Embryonic facial prominence (tissue), 1 donor: ENCODE results near the gene GSK3A.

ENCODE experiments used
- DNase-seq: peaks from one replicate; pipeline ENCODE4 v3.0.0-alpha.2; 2016; ENCODE audit errors: extremely low spot score

GSK3A gene

GRCh38 chr19:42281146-42281826, 38.9 kb upstream of the GSK3A start:
- DNase-seq = peak; percentile 79

GRCh38 chr19:42280815-42281145, 38.4 kb upstream of the GSK3A start:
- peak; percentile 70 for DNase-seq

GRCh38 chr19:42279902-42280814, 37.8 kb upstream of the GSK3A start:
- peak; percentile 89 for DNase-seq

- no peak for DNase-seq
Observed at GRCh38 chr19:42279155-42279901, 36.9 kb upstream of the GSK3A start.

GRCh38 chr19:42278452-42279154, 36.2 kb upstream of the GSK3A start:
- no peak for DNase-seq

GRCh38 chr19:42277821-42278451, 35.5 kb upstream of the GSK3A start:
- no peak for DNase-seq

GRCh38 chr19:42276821-42277220, 34.4 kb upstream of the GSK3A start:
- no peak for DNase-seq

GRCh38 chr19:42276284-42276683, 33.9 kb upstream of the GSK3A start:
- no peak for DNase-seq

GRCh38 chr19:42275517-42275916, 33.1 kb upstream of the GSK3A start:
- no peak for DNase-seq

GRCh38 chr19:42275103-42275502, 32.7 kb upstream of the GSK3A start:
- peak; percentile 2 for DNase-seq

- no peak for DNase-seq
Observed at GRCh38 chr19:42274065-42274682, 31.8 kb upstream of the GSK3A start.

- DNase-seq = no peak
Observed at GRCh38 chr19:42273407-42274064, 31.1 kb upstream of the GSK3A start.

GRCh38 chr19:42272989-42273406, 30.6 kb upstream of the GSK3A start:
- no peak for DNase-seq

GRCh38 chr19:42272535-42272897, 30.1 kb upstream of the GSK3A start:
- DNase-seq = no peak

- no peak for DNase-seq
Observed at GRCh38 chr19:42271861-42272534, 29.6 kb upstream of the GSK3A start.

- DNase-seq = no peak
Observed at GRCh38 chr19:42271045-42271419, 28.6 kb upstream of the GSK3A start.

- no peak for DNase-seq
Observed at GRCh38 chr19:42270346-42271044, 28.1 kb upstream of the GSK3A start.

- DNase-seq = no peak
Observed at GRCh38 chr19:42269478-42270345, 27.3 kb upstream of the GSK3A start.
